HEK293 (cell line): ENCODE measurements around the gene MCCC2.

Experiments used
- CTCF ChIA-PET: fragments of 350-600 bp; formaldehyde crosslinking; extraction: SDS; loops from one replicate; lab custom pipeline; 2021; ENCODE audit warnings: antibody characterized with exemption; lab: Yijun Ruan, JAX
- POLR2A ChIA-PET: fragments of 300-600 bp; formaldehyde crosslinking; extraction: SDS; loops from one replicate; lab custom pipeline; 2020; ENCODE audit warnings: antibody characterized with exemption, inconsistent platforms; lab: Yijun Ruan, JAX
- H3K27ac ChIP-seq: fragments of 200-500 bp; sonication (Bioruptor generic); 2 replicates; pipeline ENCODE4 v1.5.1; 2014; ENCODE audit warnings: low read depth, low read length, control low read depth, inconsistent platforms; ENCODE audit errors: extremely low read depth
- H3K36me3 ChIP-seq, 2 experiments: fragments of 200-500 bp in 1 of 2; sonication (Bioruptor generic) in 1 of 2; 1 replicate in 1 of 2; 2 replicates in 1 of 2; pipeline ENCODE4 v1.5.1; 2014 to 2017; ENCODE audit warnings: inconsistent platforms in 2 of 2, low read length in 2 of 2; ENCODE audit not compliant: control insufficient read depth in 2 of 2, insufficient read depth in 1 of 2
- H3K4me1 ChIP-seq: fragments of 200-500 bp; sonication (Bioruptor generic); 2 replicates; pipeline ENCODE4 v1.5.1; 2014; ENCODE audit warnings: mild to moderate bottlenecking, low read length, inconsistent platforms; ENCODE audit not compliant: control insufficient read depth, insufficient read depth
- H3K4me3 ChIP-seq: 2 replicates; pipeline ENCODE4 v1.5.1; 2011; ENCODE audit warnings: low read depth, mild to moderate bottlenecking, control low read depth, low read length, moderate library complexity
- H3K9me3 ChIP-seq: fragments of 200-500 bp; sonication (Bioruptor generic); 2 replicates; pipeline ENCODE4 v1.5.1; 2014; ENCODE audit warnings: low read depth, low read length, inconsistent platforms; ENCODE audit not compliant: control insufficient read depth, insufficient read depth
- KLF1 ChIP-seq: fragments of 450-650 bp; formaldehyde crosslinking; IDR thresholded peaks from 2 replicates; pipeline ENCODE4 v1.5.1; 2016; ENCODE audit warnings: missing biosample characterization, missing genetic modification characterization
- REPIN1 ChIP-seq: fragments of 450-650 bp; formaldehyde crosslinking; IDR thresholded peaks from 2 replicates; pipeline ENCODE4 v1.5.1; 2017; ENCODE audit warnings: missing biosample characterization, missing genetic modification characterization, low read depth
- SCRT2 ChIP-seq: fragments of 450-650 bp; formaldehyde crosslinking; IDR thresholded peaks from 2 replicates; pipeline ENCODE4 v1.5.1; 2016; ENCODE audit warnings: missing biosample characterization, missing genetic modification characterization
- SP3 ChIP-seq: fragments of 450-650 bp; formaldehyde crosslinking; IDR thresholded peaks from 2 replicates; pipeline ENCODE4 v1.5.1; 2016; ENCODE audit warnings: missing biosample characterization, missing genetic modification characterization
- ZBTB48 ChIP-seq: fragments of 450-650 bp; formaldehyde crosslinking; IDR thresholded peaks from 2 replicates; pipeline ENCODE4 v1.5.1; 2016; ENCODE audit warnings: missing biosample characterization, missing genetic modification characterization
- ZFP37 ChIP-seq: fragments of 450-650 bp; formaldehyde crosslinking; IDR thresholded peaks from 2 replicates; pipeline ENCODE4 v1.5.1; 2016; ENCODE audit warnings: missing biosample characterization, missing genetic modification characterization
- ZNF16 ChIP-seq: fragments of 450-650 bp; formaldehyde crosslinking; IDR thresholded peaks from 2 replicates; pipeline ENCODE4 v1.5.1; 2016; ENCODE audit warnings: low read depth, missing biosample characterization, missing genetic modification characterization
- ZNF23 ChIP-seq: fragments of 450-650 bp; formaldehyde crosslinking; IDR thresholded peaks from 2 replicates; pipeline ENCODE4 v1.5.1; 2016; ENCODE audit warnings: missing biosample characterization, missing genetic modification characterization, borderline replicate concordance
- ZNF544 ChIP-seq: fragments of 450-650 bp; formaldehyde crosslinking; IDR thresholded peaks from 2 replicates; pipeline ENCODE4 v1.5.0; 2017; ENCODE audit warnings: missing biosample characterization, missing genetic modification characterization
- ZNF555 ChIP-seq: fragments of 450-650 bp; formaldehyde crosslinking; conservative IDR thresholded peaks from 2 replicates; pipeline ENCODE4 v1.5.1; 2017; ENCODE audit warnings: missing biosample characterization, mild to moderate bottlenecking, missing genetic modification characterization, inconsistent platforms
- ZNF596 ChIP-seq: fragments of 450-650 bp; IDR thresholded peaks from 2 replicates; pipeline ENCODE4 v1.5.0; 2018; ENCODE audit warnings: missing biosample characterization, mild to moderate bottlenecking, missing genetic modification characterization, moderate library complexity
- ZNF610 ChIP-seq: fragments of 450-650 bp; formaldehyde crosslinking; IDR thresholded peaks from 2 replicates; pipeline ENCODE4 v1.5.1; 2016; ENCODE audit warnings: missing biosample characterization, missing genetic modification characterization, borderline replicate concordance
- ZNF658 ChIP-seq: fragments of 450-650 bp; formaldehyde crosslinking; IDR thresholded peaks from 2 replicates; pipeline ENCODE4; 2016; ENCODE audit warnings: missing biosample characterization, missing genetic modification characterization
- ZNF664 ChIP-seq: fragments of 450-650 bp; formaldehyde crosslinking; IDR thresholded peaks from 2 replicates; pipeline ENCODE4 v1.5.1; 2016; ENCODE audit warnings: missing biosample characterization, missing genetic modification characterization
- ZNF747 ChIP-seq: fragments of 450-650 bp; formaldehyde crosslinking; IDR thresholded peaks from 2 replicates; pipeline ENCODE4 v1.5.1; 2016; ENCODE audit warnings: missing biosample characterization, missing genetic modification characterization
- ZNF776 ChIP-seq: fragments of 450-650 bp; formaldehyde crosslinking; IDR thresholded peaks from 2 replicates; pipeline ENCODE4 v1.5.0; 2017; ENCODE audit warnings: missing biosample characterization, missing genetic modification characterization, borderline replicate concordance
- ZSCAN23 ChIP-seq: fragments of 450-650 bp; formaldehyde crosslinking; IDR thresholded peaks from 2 replicates; pipeline ENCODE4 v1.5.1; 2016; ENCODE audit warnings: missing biosample characterization, missing genetic modification characterization
- TF ChIP-seq, protein P1 (sequence below): fragments of 450-650 bp; formaldehyde crosslinking; IDR thresholded peaks from 2 replicates; pipeline ENCODE4 v1.5.1; 2016; ENCODE audit warnings: missing biosample characterization, missing genetic modification characterization
- TF ChIP-seq, protein P2 (sequence below): fragments of 450-650 bp; formaldehyde crosslinking; IDR thresholded peaks from 2 replicates; pipeline ENCODE4 v1.5.1; 2016; ENCODE audit warnings: missing biosample characterization, missing genetic modification characterization, borderline replicate concordance
- TF ChIP-seq, protein P3 (sequence below): fragments of 450-650 bp; formaldehyde crosslinking; IDR thresholded peaks from 2 replicates; pipeline ENCODE4 v1.5.1; 2016; ENCODE audit warnings: missing biosample characterization, missing genetic modification characterization

MCCC2 gene

DNA sequence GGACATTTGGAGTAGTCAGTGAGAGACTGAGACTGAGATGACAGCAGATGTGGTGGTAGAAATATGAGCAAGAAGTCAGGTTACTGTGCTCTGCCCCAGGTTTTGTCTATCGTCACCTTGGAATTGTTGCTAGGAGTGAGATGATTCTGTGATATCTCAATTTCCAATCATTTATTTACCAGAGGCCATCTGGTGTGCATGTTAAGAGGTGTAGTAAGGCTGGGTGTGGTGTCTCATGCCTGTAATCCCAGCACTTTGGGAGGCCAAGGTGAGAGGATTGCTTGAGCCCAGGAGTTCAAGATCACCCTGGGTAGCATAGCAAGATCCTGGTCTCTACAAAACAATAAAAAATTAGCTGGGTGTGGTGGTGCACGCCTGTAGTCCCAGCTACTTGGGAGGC, 93.4 kb downstream of the MCCC2 start (continued):
- TF ChIP-seq, protein P1, sequence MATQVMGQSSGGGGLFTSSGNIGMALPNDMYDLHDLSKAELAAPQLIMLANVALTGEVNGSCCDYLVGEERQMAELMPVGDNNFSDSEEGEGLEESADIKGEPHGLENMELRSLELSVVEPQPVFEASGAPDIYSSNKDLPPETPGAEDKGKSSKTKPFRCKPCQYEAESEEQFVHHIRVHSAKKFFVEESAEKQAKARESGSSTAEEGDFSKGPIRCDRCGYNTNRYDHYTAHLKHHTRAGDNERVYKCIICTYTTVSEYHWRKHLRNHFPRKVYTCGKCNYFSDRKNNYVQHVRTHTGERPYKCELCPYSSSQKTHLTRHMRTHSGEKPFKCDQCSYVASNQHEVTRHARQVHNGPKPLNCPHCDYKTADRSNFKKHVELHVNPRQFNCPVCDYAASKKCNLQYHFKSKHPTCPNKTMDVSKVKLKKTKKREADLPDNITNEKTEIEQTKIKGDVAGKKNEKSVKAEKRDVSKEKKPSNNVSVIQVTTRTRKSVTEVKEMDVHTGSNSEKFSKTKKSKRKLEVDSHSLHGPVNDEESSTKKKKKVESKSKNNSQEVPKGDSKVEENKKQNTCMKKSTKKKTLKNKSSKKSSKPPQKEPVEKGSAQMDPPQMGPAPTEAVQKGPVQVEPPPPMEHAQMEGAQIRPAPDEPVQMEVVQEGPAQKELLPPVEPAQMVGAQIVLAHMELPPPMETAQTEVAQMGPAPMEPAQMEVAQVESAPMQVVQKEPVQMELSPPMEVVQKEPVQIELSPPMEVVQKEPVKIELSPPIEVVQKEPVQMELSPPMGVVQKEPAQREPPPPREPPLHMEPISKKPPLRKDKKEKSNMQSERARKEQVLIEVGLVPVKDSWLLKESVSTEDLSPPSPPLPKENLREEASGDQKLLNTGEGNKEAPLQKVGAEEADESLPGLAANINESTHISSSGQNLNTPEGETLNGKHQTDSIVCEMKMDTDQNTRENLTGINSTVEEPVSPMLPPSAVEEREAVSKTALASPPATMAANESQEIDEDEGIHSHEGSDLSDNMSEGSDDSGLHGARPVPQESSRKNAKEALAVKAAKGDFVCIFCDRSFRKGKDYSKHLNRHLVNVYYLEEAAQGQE (tag by site-specific recombination): no peak
- no peak for TF ChIP-seq ZNF544

DNA sequence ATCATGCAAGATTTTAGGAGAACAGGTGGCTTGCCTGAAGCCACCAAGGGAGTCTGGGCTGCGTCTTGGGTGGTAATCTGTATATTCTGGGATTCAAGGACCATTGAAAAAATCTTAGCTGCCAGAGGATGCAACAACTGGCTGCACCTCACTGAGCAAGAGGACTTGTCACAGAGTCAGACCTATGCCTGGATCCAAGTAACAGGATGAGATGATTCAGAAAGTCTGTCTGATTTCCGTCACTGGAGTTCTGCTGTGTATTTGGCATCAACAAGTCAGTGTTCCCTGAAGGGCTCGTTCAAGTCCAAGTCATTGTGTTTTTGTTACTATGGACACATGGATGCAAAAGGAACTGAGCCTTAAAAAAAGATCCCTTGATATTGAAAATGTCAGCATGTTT, 94.2 kb downstream of the MCCC2 start:
- CTCF ChIA-PET: no interaction called here
- H3K36me3 ChIP-seq: no peaks in the 10 kb centered on the region
- no peak overlapping the region for H3K27ac ChIP-seq
- no peaks in the 10 kb centered on the region for H3K4me1 ChIP-seq
- no peak overlapping the region for H3K4me3 ChIP-seq
- TF ChIP-seq ZFP37 (tag by site-specific recombination): no peak
- TF ChIP-seq ZNF16 (tag by site-specific recombination): no peak
- no peak for TF ChIP-seq ZNF555 (tag by site-specific recombination)
- no peak for TF ChIP-seq ZBTB48 (tag by site-specific recombination)
- TF ChIP-seq ZNF776: no peak
- no peak for TF ChIP-seq KLF1 (tag by site-specific recombination)
- no peak for TF ChIP-seq ZNF610 (tag by site-specific recombination)
- no peak for TF ChIP-seq ZSCAN23 (tag by site-specific recombination)
- POLR2A ChIA-PET: no interaction called here
- H3K9me3 ChIP-seq: no peaks in the 10 kb centered on the region

DNA sequence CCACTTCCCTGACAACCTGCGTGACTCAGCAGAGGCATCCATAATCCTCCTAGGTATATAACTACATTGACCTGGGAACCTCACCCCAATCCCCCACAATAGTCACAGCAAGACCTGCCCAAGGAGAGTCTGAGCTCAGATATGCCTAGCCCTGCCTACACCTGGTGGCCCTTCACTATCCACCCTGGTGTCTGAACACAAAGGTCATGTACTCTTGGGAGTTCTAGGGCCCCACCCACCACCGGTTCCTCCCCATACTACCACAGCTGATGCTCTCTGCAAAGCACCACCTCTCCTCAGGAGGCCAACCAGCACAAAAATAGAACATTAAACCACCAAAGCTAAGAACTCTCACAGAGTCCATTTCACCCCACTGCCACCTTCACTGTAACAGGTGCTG, 97.2 kb downstream of the MCCC2 start:
- TF ChIP-seq REPIN1 (tag by site-specific recombination) (no peak), ZNF664 (tag by site-specific recombination) (no peak), ZNF23 (tag by site-specific recombination) (no peak), ZNF658 (no peak), ZNF596 (no peak), ZNF747 (no peak), SCRT2 (tag by site-specific recombination) (no peak), ZNF776 (no peak), SP3 (tag by site-specific recombination) (no peak)
- TF ChIP-seq, protein P2, sequence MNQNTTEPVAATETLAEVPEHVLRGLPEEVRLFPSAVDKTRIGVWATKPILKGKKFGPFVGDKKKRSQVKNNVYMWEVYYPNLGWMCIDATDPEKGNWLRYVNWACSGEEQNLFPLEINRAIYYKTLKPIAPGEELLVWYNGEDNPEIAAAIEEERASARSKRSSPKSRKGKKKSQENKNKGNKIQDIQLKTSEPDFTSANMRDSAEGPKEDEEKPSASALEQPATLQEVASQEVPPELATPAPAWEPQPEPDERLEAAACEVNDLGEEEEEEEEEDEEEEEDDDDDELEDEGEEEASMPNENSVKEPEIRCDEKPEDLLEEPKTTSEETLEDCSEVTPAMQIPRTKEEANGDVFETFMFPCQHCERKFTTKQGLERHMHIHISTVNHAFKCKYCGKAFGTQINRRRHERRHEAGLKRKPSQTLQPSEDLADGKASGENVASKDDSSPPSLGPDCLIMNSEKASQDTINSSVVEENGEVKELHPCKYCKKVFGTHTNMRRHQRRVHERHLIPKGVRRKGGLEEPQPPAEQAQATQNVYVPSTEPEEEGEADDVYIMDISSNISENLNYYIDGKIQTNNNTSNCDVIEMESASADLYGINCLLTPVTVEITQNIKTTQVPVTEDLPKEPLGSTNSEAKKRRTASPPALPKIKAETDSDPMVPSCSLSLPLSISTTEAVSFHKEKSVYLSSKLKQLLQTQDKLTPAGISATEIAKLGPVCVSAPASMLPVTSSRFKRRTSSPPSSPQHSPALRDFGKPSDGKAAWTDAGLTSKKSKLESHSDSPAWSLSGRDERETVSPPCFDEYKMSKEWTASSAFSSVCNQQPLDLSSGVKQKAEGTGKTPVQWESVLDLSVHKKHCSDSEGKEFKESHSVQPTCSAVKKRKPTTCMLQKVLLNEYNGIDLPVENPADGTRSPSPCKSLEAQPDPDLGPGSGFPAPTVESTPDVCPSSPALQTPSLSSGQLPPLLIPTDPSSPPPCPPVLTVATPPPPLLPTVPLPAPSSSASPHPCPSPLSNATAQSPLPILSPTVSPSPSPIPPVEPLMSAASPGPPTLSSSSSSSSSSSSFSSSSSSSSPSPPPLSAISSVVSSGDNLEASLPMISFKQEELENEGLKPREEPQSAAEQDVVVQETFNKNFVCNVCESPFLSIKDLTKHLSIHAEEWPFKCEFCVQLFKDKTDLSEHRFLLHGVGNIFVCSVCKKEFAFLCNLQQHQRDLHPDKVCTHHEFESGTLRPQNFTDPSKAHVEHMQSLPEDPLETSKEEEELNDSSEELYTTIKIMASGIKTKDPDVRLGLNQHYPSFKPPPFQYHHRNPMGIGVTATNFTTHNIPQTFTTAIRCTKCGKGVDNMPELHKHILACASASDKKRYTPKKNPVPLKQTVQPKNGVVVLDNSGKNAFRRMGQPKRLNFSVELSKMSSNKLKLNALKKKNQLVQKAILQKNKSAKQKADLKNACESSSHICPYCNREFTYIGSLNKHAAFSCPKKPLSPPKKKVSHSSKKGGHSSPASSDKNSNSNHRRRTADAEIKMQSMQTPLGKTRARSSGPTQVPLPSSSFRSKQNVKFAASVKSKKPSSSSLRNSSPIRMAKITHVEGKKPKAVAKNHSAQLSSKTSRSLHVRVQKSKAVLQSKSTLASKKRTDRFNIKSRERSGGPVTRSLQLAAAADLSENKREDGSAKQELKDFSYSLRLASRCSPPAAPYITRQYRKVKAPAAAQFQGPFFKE (tag by site-specific recombination): no peak
- TF ChIP-seq, protein P3, sequence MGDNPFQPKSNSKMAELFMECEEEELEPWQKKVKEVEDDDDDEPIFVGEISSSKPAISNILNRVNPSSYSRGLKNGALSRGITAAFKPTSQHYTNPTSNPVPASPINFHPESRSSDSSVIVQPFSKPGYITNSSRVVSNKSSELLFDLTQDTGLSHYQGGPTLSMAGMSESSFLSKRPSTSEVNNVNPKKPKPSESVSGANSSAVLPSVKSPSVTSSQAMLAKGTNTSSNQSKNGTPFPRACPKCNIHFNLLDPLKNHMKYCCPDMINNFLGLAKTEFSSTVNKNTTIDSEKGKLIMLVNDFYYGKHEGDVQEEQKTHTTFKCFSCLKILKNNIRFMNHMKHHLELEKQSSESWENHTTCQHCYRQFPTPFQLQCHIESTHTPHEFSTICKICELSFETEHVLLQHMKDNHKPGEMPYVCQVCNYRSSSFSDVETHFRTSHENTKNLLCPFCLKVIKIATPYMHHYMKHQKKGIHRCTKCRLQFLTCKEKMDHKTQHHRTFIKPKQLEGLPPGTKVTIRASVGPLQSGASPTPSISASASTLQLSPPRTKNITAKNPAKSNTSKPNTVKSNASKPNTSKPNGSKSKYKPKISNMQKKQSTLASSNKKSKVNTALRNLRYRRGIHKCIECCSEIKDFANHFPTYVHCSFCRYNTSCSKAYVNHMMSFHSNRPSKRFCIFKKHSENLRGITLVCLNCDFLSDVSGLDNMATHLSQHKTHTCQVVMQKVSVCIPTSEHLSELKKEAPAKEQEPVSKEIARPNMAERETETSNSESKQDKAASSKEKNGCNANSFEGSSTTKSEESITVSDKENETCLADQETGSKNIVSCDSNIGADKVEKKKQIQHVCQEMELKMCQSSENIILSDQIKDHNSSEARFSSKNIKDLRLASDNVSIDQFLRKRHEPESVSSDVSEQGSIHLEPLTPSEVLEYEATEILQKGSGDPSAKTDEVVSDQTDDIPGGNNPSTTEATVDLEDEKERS (tag by site-specific recombination): no peak
- Histone ChIP-seq H3K9me3 (no peaks in the 10 kb centered on the region), H3K4me1 (no peaks in the 10 kb centered on the region), H3K36me3 (no peaks in the 10 kb centered on the region), H3K4me3 (no peak overlapping the region), H3K27ac (no peak overlapping the region)
- ChIA-PET POLR2A (no interaction called here), CTCF (interaction anchor here (0.6 to 1.5 kb wide), 3 partner anchors 13 to 125 kb away, joined by 3 to 6 read pairs (median 5); no protein-coding TSS in a partner anchor)
